Measurements from ENCODE around the gene CAST.
"Not testable (repeated sequence)": the region's sequence is repeated elsewhere in the genome, so short reads cannot be mapped to it uniquely, and the experiment has no call there.

Gene CAST

DNA sequence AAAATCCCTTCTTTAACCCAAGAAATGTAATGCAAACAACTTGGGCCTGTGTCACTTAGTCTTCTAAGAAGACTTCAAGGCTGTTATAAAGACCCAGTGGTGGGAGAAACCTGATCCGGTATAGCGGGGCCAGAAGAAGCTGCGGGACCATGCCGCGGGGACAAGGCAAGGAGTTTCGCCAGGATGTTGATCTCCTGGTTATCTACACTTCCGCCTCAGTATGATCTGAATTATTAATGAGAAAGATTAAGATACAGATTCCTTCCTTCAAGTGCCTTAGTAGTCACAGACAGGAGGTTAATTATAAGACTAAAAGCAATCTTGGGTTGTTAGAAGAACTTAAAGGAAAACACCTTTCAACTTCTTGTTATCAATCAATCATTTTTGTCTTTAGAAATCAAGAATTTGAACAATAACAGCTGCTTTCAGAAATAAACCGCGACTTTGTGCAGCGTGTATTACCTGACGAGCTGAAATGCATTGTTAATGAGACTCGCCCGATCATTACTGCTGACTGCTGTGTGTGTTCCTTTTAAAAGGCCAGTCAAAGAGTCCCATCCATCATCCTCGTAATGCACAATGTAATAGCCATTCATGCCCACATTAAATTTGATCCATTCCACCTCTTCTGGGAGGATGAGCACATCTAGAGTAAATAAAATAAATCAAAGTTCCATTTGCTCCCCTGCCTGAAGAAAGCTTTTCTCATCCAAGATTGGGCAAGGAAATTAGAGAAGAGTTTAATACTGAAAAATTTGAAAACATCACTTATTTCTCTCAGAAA lies 123.3 kb downstream of the CAST start:
- DNase-seq, result no peak

DNA sequence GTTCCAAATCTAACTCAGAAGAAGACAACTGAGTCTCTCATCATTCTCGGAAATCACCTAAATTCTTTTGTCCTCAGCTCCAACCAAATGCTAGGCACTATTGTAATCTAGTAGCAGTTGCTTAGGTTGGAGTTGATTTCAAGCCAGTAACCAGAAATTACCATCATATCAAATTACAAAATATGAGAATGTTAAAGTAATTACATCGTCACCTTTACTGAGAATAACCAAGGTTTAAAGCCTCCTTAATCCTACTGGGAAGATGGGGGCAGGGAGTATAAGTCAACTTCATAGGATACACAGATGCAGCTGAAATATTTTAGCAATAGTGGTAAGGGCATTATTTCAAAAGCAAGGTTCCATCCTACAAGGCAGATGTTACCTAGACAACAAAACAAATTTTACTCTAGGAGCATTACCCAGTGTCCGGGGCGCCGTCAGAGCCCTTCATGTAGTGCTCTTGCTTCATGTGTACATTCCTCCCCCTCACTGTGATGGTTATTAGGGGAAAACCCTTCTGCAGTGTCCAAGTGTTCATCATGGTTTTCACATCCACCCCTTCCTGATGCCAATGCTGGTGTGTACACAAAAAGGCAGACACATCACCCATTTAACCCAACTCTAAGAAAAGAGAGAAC lies 126.1 kb downstream of the CAST start:
- DNase-seq, result no peak

DNA sequence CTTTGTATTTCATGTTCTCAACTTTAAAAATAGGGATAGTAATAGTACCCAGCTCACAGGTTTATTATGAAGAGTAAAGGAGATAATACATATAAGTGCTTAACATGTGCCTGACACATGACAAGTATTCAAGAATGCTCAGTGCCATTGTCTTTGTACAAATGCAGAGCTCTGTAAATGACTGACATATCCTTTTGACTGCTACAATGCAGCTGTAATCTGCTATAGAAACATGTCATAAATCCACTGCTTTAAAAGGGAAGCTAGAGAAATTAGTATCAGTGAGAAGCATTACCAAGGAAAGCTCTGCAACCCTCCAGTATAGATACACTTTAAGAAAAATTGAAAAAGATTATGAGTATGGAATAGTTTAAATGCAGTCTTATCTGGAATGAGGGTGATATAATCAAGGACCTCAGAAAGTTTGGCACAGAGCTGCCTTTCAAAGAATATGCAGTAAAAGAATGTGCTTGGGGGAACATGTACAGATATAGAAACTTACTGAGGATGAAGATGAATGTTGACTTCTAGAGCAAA lies 127.7 kb downstream of the CAST start:
- no peak for DNase-seq

DNA sequence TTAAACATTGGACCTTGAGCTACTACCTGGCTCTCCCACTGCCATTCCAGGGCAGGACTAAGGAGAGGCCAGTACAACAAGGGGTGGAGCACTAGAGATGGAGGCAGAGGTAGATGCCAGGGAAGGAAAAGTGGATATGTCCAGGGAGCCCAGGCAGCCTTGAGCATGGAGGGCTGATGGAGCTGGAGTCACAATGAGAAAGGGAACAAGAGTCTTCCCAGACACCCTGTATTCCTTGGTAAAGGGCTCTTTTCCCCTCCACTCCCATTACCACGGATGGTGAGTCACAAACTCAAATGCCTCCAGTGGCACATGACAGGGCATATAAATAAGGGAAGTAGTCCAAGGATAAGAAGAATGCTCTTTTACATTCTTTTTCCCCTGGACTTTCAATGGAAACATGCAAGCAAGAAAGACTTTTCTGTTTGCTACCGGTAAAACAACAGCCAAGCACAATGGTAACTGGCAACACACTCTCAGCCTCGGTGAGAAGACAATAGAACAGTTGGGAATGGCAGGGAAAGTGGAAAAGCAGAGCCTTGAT lies 128.9 kb downstream of the CAST start:
- DNase-seq, result no peak

DNA sequence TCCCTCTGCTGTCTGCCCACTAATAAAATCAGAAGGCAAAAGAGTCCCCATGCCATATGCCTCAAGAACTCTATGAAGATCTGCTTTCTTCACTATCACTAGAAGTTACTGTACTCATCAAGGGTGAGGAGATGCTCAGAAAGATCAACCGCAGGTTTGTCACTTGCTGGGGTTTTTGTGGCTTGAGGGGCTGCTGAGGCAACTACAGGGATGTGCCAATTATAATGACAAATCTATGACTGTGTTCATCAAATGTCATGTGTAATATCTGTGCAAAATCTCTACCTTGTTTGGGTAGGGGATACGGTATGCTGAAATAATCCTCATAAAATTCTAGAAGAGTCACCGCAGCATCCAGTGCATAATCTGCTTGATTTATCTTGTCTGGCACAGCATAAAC lies 132.6 kb downstream of the CAST start:
- peak in 2 of 5 experiments; percentile 46 to 68 for DNase-seq

DNA sequence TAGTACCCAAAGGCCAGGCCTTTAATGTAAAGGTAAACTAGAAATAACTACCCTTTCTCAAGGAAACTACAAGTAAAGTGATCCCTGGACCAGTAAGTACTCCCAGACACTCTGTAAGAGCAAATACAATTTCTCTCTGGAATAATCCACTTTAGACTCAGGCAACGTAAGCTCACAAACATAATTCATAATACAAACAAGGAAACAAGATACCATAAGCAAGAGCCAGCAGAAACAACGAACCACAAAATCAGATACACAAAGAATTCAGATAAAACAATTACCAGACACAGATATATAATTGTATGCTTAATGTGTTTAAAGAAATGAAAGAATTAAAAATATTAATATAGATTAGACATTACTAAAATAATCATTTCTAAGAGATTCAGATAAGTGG lies 133.4 kb downstream of the CAST start:
- no peak for DNase-seq

DNA sequence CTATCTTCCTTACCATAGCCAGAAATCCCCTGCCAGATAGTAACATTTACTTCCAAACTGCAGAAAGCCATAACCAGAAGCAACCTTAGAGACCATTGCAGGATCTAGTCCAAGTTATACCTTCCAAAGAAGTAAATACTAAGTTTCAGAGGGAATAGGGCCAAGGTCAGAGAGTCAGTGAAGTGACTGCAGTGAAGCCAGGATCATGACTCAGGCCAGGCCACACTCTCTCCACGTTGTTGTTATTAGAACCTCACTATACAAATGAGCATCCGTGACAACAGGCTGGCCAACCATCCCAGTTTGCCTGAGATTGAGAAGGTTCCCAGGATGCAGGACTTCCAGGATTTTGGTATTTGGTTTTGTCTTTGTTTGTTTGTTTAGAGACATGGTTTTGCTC lies 134.3 kb downstream of the CAST start:
- no peak for DNase-seq

DNA sequence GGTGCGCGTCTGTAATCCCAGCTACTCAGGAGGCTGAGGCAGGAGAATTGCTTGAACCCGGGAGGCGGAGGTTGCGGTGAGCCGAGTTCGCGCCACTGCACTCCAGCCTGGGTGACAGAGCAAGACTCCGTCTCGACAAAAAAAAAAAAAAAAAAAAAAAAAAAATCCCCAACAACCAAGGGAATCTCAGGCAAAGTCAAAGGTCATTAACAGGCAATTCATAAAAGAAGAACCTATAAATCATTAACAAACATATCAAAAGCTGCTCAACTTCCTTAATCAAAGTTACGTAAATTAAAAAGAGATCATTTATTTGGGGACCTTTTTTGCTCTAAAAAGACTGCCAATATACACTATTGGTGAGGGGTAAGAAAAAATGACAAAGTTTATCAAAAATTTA lies 139.5 kb downstream of the CAST start:
- not testable (repeated sequence) for DNase-seq

DNA sequence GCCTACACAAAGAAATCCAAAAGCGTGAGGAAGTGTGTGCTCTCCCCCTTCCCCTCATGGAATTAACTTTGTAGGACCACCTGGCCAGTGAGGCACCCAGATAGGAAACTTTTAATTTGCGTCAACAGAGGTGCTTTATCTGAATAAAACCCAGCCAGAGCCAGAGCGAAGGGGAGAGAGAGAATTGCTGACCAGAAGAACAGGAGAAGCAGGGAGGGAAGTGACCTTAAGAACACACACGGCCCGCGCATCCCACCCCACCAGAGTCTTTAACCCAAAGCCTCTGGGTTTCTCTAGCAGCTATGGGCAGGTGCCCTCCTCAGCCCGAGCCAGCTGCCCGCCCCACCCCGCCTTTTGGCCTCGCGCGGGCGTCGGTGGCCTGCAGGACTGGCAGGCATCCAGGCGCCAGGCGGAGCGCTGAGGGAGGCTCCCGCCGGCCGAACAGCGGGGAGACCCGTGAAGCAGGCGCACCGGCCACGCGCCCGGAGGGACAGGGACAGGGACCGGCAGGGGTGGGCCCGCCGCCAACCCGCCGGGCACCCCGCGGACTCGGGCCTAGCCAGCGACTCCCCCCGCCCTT lies 145.0 kb downstream of the CAST start:
- peak in 1 of 5 experiments; percentile 31 for DNase-seq

DNA sequence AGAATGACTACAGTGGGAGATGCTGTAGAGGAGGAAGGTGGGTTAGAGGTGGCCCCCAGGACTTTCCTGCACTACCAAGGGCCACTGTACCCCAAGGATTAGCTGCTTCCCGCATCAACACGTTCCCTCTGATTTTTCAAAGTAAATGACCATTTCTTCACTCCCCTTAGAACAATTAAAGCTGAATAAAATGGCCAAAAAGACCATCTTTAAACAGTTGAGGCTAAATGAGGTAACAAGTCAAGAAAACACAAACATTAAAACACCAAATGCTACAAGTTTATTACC lies 146.3 kb downstream of the CAST start:
- no peak for DNase-seq

DNA sequence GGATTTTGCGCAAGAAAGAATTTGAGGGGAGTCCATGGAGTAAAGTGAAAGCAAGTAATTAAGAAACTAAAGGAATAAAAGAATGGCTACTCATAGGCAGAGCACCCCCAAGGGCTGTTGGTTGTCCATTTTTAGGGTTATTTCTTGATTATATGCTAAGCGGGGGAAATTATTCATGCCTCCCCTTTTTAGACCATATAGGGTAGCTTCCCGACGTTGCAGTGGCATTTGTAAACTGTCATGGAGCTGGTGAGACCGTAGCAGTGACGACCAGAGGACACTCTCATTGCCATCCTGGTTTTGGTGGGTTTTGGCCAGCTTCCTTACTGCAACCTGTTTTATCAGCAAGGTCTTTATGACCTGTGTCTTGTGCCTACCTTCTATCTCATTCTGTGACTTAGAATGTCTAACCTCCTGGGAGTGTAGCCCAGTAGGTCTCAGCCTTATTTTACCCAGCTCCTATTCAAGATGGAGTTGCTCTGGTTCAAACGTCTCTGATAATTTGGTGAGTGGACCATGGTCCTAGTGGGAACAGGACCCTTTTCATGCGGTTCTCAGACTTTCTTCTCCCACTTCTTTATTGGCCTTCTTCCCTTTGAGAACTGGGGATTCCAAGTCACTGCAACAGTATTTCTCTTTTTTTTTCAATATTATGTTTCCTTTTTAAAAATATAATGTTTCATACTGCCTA lies 146.8 kb downstream of the CAST start:
- DNase-seq, result no peak

DNA sequence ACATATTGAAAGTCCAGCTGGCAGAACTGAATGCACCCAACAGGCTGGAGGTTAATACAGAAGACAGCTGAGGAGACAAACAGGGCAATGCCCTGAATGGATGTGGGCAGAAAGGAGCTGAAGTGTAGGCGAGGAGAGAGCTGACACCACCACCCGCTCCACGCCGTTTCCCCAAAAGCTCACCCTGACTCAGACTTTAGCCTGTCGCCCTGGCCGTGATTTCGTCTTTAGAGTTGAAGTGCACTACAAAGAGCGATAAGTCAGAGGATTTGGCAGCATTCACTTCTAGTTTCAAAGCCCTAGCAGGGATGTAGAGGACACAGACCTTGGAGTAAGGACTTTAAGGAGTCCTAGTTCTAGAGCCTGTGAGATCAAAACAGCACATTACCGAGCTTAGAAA lies 147.7 kb downstream of the CAST start:
- no peak for DNase-seq

DNA sequence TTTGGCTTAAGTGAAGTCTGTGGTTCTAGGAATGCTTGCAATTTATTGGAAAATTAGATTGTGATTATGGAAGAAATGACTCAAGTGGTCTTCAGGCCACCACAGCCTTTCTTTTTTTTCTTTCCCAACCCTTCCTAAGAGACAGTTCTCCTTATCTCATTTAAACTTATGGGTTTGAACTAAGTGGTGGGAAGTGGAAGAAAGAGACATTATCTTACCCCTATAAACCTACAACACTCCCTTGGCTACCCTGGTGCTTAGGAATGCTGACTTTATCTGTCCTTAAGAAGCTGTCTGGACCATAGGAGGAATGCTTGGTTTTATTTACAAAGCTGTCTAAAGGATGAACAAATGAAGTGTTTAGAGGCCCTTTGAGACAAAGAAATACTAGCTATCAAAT lies 150.7 kb downstream of the CAST start:
- DNase-seq, result no peak

DNA sequence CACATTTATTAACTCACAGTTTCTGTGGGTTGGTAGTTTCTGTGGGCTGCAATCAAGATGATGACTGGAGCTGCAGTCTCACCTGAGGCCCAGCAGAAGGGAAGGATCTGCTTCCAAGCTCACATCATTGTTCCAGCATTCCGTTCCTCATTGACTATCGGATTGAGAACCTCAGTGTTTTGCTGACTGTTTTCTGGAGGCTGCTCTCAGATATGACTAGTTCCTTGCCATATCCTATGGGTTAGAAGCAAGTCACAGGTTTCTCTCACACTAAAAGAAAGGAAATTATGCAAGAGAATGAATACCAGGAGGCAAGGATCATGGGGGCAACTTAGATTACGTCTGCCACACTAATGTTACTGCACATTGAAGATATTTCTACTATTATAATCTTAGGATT lies 151.9 kb downstream of the CAST start:
- no peak for DNase-seq

DNA sequence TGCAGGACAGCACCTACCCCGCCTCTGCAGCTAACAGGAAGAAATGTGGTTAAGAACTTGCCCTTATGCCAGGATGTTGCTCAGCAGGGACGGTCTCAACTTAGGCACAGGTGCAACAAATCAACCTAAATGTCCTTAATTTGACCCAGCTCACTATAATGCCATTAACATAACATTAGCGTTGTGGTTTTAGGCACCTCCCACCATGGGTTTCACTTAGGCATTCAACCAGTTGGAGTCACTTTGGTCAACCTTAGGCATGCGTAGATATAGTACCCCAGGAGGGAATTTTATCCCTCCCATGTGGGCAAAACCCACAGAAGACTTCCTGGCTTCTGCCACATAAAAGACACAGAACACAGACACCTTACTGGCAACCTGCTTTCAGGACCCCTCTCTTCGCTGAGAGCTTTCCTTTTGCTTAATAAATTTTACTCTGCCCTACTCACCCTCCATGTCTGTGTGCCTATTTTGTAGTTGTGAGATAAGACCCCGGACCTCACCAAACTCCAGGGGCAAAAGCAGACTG lies 154.3 kb downstream of the CAST start:
- DNase-seq, result peak in 3 of 5 experiments; percentile 52 to 86 (median 83)

DNA sequence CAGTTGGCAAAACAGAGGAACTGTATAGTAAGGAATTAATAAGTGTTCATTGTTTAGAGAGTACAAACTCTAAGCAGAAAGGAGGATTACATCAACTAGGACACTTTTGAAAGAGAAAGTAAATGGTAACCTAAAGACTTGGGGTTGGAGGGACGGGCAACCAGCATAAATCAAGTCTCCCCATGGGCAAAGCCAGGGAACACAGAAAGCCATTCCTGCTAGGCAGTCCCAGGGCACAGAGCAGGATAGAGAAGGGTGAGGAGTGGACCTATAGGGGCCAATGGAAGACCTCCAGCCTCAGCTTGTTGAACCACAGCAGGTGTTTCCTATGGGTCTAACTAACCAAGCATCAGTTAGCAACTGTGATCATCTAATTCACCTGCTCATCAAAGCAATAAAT lies 154.8 kb downstream of the CAST start:
- DNase-seq, result peak in 1 of 5 experiments; percentile 42

DNA sequence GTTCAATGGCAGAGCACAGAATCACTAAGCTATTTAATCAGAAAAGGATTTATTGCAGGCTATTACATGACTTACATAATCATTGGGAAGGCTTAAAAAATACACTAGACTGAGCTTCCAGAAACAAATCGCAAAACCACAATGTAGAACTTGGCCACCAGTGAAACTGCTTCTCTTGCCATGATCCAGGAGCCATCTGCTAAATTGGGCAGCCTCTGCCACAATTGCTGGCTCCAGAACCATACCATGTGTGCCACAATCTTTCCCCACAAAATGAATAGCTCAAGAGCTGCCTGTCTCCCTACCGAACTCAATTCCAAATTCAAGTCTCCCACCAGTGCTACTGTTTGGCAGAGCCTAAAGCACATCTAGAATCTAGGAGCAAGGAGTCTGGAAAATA lies 155.3 kb downstream of the CAST start:
- DNase-seq, result no peak

DNA sequence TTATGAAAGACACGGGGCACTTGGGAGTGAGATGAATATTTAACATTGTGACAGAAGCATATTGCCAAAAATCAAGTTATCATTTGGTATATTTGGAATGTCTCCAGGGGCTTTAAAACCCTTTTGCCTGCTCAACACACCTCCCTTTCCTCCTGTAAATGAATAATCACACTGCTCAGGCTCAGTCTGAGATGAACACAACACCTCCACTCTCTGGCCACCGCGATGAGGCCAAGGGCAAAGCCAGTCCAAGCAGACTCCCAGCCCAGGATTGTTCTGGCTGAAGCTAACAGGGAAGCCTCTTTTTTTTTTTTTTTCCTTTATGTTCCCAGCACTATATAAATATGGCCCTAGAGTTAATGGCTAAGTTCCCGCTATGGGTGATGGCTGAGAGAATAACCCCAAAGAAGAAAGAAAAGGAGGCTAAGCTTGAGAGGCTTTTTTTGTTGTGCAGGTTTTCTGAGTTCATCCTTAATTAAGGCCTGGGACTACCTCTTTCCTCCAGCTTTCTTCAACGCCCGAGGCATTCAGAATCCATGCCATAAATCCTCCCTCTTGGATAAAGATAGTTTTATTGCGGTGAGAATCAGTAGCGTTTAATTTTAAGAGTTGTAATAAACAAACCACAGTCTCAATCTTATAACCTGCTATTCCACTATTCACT lies 156.1 kb downstream of the CAST start:
- no peak for DNase-seq

DNA sequence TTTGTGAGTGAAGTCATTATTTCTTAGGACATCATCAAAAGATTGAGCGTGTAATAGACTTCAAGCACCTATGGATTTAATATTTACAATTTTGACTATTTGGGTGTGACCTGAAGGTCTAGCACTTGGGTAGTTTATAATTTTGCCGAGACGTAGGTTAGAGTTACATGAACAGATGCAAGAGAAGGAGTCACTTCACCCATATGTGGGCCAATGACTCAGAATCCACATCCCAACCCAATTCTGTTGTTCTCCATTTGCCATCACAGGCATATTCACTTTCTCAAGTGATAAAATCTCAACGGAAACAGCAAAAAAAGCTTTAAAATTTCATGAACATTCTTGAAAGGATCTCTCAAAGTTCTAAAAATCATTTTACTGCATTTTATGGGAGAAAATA lies 157.6 kb downstream of the CAST start:
- no peak for DNase-seq

DNA sequence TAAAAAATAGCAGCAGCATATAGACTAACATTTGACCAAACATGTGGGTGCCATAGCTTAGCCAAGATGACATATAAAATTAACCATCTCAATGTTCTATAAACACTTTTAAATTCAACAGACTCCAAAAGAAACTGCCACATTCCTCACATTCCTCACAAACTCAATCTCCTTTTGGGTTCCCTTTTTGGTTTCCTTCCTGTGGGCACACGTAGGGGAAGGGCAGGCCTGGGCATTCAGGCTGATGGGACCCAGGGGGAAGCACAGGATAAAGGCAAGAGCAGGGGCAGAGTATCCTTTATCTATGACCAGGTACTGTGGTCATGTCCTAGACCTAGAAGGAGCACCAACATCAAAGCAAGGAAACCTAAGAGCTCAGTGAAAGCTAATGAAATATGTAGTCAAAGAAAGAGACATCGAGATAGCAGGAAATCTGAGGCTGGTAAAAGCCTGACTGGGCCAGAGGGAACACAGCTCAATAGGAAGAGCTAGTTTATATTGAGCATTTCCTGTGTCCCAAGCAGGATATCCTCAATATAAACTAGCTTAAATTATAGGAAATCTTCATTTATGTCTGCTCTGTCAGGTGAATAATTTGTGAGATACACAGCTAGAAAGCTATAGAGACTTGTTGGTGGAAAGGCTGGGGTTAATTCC lies 159.2 kb downstream of the CAST start:
- no peak for DNase-seq

DNA sequence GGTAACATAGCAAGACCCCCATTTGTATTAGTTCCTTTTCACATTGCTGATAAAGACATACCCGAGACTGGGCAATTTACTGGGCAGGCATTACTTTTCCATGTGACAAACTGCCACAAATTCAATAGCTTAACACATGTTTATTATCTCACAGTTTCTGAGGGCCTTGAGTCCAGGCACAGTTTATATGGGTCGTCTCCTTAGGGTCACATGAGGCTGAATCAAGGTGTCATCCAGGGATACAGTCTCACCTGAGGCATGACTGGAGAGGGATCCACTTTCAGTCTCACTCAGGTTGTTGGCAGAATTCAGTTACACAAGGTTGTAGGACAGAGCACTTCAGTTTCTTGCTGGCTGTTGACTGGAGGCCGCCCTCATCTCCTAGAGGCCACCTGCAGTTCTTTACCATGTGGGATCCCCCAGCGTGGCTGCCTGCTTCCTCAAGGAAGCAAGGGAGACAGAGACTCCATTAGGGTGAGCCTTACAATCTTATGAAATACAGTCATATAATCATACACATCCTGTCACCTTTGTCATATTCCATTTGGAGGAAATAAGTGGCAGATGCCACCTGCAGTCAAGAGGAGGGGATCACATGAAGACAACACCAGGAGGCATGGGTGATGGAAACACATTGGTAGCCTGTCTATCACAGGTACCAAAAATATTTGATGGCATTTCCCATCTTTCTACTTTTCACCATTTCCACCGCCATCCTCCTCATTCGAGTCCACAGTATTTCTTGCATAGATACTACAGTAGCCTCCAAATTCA lies 160.7 kb downstream of the CAST start:
- DNase-seq, result no peak
